A549 treated with AZD9567 at 1 μM for 4 hours (cell line): Measurements from ENCODE around the gene TPST2. TPM values are rescaled to one million over a fixed set of nuclear protein-coding genes. Genes with fewer than 3 reads are reported as not detected.

Experiments used
- total RNA-seq: library from RNA; stranded (reverse); fragments of 200-300 nt; extraction: Qiagen RNA extraction; gene quantifications from 5 replicates; pipeline ENCODE4 v1.2.3, GENCODE V29; 2022; ENCODE audit not compliant: insufficient read depth

TPST2 gene
- 10.7 to 14.5 TPM (median 10.9 TPM) in 5 replicates for total RNA-seq

DNA sequence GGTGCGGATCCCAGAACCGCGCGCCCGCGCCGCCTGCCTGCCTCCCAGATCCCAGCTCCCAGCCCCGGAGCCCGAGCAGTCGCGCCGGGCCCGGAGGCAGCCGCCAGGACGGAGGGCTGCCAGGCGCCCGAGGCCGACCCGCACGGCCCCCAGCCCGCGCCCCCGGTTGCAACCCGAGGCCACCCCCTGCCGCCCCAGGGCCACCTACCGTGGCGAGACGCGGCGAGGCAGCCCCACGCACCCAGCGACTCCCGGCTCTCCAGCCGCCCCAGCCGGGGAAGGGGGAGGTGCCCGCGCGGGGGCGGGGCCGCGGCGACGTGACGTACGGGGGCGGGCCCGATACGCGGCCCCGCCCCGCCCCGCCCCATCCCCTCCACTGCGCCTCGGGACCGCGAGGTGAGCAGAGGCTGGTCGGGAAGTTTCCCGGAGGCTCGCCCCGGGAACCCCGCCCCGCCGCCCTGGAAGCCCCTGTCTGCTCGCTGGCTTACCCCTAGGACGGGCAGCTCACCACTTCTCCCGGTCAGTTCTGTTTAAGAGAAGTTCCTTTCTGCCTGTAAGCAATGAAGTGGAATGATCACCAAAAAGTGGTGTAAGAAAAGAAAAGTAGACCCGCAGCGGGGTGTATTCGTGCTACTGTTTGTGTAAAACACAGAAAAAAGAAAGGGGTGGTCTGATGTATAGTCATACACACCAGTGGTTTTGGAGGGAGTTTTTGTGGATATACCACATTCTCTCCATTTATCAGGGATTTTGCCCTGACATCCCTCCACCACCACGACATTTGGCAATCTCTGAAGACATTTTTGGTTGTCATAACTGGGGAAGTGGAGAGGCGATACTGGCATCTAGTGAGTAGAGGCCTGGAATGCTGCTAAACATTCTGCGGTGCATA, at the start of gene TPST2:
Gene TPST2 (minus strand): TSS at position 288 of the 892 bp plus-strand sequence. CDS start 48,502 bp downstream, outside the sequence.

DNA sequence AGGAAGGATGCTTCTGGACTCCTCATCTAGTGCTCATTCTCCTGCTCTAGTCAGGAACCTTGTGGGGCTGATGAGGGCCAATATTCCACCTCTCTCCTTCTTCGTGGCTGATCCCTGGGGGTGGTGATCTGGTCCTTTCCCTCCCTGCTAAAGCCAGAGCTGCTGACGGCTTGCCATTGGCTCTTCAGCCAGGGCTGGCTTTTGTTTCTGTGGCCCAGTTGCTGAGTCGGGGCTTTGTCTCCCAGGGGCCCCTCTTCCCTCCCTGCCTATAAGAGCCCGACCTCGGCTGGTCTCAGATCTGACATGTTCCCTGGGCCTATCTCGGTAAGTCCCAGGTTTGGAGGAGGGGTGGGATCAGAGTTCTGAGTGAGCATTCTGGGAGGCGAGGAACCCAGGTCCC, 31.7 kb upstream of the TPST2 start, which contains the start of gene CRYBA4:
Gene CRYBA4 (plus strand): TSS at position 301 of the 400 bp plus-strand sequence. CDS start 634 bp downstream, outside the sequence.

DNA sequence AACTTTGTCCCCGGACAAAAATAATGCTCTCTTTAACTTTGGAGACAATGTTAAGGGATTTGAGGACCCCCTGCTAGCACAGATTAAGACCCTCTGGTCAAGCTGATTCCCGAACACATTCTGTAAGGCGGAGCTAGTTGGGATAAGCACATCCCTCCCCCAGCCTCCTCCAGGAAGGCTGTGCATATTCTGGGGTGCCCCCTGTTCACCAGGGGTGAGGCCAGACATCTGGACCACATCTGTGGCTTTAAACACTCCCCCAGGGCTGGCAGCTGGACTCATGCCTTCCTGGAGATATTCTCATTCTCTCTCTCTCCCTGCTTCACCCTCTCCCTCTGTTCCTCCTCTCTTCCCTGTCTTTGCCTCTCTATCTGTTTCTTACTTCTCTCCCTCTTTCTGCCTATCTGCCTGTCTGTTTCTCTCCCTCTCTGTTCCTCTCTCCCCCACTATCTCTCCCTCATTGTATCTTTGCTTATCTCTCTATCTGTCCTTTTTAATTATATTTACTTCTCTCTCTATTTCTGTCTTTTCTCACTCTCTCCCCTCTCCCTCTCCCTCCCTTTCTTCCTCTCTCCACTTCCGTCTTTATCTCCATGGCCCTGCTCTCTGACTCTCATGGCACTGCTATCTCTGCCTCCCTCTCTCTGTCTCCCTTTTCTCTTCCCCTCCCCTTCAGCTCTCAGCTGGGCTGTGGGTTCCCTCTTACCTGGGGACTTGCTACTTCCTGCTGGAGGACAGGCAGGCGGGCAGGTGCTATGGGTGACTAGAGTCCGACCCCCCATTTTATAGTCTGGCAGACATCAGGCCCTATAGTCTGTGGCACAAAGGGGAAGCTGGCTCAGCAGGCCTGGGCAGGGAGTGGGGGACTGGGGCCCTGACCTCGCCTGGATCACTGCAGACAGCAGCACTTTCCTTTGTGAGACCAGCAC, 27.6 kb upstream of the TPST2 start, which contains the start of gene CRYBB1:
Gene CRYBB1 (minus strand): TSS at position 757 of the 929 bp plus-strand sequence. CDS start 1,708 bp downstream, outside the sequence.

DNA sequence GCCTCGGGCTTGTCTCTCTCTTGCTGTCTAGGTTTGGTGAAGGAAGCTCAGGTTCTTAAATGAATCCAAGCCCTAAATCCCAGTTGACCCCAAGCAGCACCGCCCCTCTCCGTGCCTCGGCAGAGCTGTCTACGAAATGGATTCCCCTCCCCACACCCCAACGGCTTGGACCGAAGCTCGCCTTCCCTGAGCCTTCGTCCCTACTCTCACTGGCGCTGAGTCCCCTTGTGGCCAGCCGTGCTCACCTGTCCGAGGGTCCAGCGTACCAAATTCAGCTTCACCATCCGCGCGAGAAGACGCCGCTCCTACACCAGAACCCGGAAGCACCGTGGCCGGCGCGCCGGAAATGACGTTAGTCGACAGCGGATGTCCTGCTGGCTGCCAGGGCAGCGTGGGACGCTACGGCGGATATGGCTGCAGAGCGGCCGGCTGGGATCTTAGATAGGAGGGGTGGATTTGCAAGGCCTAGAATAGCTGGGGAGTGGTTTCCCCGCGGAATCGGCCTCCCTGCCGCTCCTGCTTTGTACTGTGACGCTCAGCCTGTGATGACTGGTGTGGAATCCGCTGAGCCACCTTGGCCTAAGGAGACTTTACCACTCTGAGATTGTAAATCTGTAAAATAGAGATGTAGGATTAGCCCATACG, 77.7 kb downstream of the TPST2 start, which contains the start of gene TFIP11:
Gene TFIP11 (minus strand): TSS at position 325 of the 645 bp plus-strand sequence. CDS start 2,201 bp downstream, outside the sequence.

DNA sequence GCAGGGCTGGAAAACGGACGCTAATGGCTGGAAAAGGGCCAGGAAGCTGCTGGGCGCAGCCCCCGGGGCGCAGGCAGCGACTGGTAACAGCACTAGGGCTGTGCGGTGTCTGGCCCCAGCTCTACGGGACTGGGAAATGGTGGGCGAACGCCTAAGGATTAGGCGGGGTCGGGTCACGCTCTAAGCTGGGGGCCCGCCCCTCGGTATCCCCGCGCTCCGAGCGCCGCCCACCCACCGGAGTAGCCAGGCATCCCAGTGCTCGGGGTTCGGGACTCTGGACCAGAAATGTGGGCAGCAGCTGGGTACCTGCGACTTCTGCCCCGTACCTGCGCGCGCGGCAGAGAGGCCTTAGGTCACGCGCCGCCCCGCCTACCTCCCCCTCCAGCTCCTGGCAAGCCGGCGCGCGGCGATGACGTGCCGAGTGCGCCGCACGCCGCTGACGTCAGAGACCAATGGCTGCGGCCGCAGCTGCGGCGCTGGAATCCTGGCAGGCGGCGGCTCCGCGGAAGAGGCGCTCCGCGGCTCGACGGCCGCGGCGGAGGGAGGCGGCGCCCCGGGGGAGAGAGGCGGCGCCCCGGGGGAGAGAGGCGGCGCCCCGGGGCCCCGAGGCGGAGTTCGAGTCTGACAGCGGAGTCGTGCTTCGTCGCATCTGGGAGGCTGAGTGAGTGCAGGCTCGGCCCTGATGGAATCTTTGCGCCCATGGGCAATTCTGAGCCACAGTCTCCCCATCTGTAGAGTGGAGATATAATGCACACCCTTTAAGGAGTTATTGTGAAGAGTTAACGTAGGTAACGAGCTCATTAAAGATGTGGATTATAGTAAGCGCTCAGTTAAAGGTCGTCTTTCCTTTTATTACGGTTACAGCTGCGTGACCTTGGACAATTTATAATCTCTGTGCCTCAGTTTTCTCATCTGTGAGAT, 106.2 kb downstream of the TPST2 start, which contains the start of the genes HPS4 and SRRD:
Gene HPS4 (minus strand): TSS at position 345 of the 921 bp plus-strand sequence. CDS start 2,021 bp downstream, outside the sequence.
Gene SRRD (plus strand): TSS at position 439 of the 921 bp plus-strand sequence. CDS start 14 bp downstream, at position 453.

Other genes with a start within 250 kb of the TPST2 start
- 0.79 to 1.1 TPM (median 0.99 TPM) in 5 replicates for gene ASPHD2, start 160.9 kb downstream of the TPST2 start, total RNA-seq
- gene HPS4, start 106.3 kb downstream of the TPST2 start, total RNA-seq = 13.7 to 22.2 TPM (median 15.0 TPM) in 5 replicates
- gene SRRD, start 106.3 kb downstream of the TPST2 start, total RNA-seq = 19.2 to 40.6 TPM (median 21.6 TPM) in 5 replicates
- 23.3 to 31.1 TPM (median 24.8 TPM) in 5 replicates for gene TFIP11, start 77.7 kb downstream of the TPST2 start, total RNA-seq
- not detected in 5 replicates for gene CRYBB1, start 27.9 kb upstream of the TPST2 start, total RNA-seq
- gene CRYBA4, start 31.8 kb upstream of the TPST2 start, total RNA-seq = not detected in 5 replicates
- gene MIAT, start 67.5 kb upstream of the TPST2 start, total RNA-seq = 0.26 to 0.39 TPM (median 0.29 TPM) in 4 of 5 replicates, not detected in the other